ENCODE data around the gene PRSS35.
"Not testable (repeated sequence)": the region's sequence is repeated elsewhere in the genome, so short reads cannot be mapped to it uniquely, and the experiment has no call there.

PRSS35 gene

DNA sequence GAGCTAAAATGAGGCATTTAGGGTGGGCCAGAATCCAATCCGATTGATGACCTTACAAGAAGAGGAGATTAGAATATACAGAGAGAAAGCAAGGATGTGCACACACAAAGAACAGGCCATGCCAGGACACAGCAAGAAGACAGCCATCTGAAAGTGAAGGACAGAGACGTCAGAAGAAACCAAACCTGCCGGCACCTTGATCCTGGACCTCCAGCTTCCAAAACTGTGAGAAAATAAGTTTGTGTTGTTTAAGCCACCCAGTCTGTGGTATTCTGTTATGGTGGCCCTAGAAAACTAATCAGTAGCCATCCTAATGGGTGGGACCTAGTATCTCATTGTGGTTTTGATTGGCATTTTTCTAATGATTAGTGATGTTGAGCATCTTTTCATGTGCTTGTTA is 41.7 kb upstream of the PRSS35 start:
- in situ Hi-C loops (cut with HindIII; ENCODE audit: low sequenced_read_pairs), result no loop called here
- no peak overlapping the region for H3K4me3 ChIP-seq (ENCODE audit: low read depth, low read length)
- TF ChIP-seq CTCF (IDR thresholded peaks at IDR 0.05; ENCODE audit: low read depth, low read length), result no peak
- DNase-seq (ENCODE audit: low read depth, low spot score), result no peak

- no peak overlapping the region for H3K4me3 ChIP-seq (ENCODE audit: low read depth, low read length)
- no peak for DNase-seq (ENCODE audit: low read depth, low spot score)
- TF ChIP-seq CTCF (IDR thresholded peaks at IDR 0.05; ENCODE audit: low read depth, low read length), result no peak
- in situ Hi-C loops (cut with HindIII; ENCODE audit: low sequenced_read_pairs), result no loop called here
These were observed 39.6 kb upstream of the PRSS35 start for GRCh38 chr6:83472767-83473166.

DNA sequence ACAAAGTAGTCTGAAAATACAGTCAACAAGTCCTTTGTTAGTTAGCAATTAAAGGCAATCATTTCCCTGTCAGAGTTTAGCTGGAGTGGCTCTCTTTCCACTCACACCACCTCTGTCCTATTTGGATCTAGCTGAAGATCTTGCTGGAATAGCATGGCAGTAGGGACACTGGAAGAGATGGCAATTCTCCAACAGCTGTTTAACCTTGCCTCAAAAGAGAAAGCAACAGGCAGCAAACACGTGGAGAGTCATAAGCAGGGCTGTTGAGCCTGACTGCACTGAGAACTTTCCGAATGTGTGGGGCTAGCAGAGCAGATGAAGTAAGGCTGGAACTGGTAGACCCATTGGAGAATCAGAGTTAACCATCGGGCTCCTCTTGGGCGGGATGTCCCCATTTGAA is 38.0 kb upstream of the PRSS35 start:
- in situ Hi-C loops (cut with HindIII; ENCODE audit: low sequenced_read_pairs), result no loop called here
- DNase-seq (ENCODE audit: low read depth, low spot score), result peak; percentile 14
- no peak for TF ChIP-seq CTCF (IDR thresholded peaks at IDR 0.05; ENCODE audit: low read depth, low read length)

DNA sequence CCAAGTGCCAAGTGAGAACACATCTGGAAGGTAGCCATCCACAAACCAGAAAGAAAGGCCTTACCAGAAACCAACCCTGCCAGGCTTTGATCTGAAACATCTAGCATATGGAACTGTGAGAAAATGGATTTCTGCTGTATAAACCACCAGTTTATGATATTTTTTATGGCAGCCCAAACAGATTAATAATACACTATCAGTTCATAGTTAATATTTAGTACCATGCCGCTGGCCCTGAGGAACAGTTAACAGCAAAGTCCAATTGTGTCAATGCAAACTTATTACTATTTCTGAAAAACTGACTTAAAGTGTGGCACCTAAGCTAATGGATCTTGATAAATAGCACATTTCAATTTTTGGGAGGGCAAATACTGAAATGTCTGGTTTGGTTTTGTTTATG is 35.4 kb upstream of the PRSS35 start:
- no peak overlapping the region for H3K4me3 ChIP-seq (ENCODE audit: low read depth, low read length)
- no peak for DNase-seq (ENCODE audit: low read depth, low spot score)
- no peak for TF ChIP-seq CTCF (IDR thresholded peaks at IDR 0.05; ENCODE audit: low read depth, low read length)
- in situ Hi-C loops (cut with HindIII; ENCODE audit: low sequenced_read_pairs), result no loop called here

More for the DNA sequence above, 38.0 kb upstream of the PRSS35 start:
- H3K4me3 ChIP-seq (ENCODE audit: low read depth, low read length), result no peak overlapping the region

GRCh38 chr6:83479389-83479788 is 32.9 kb upstream of the PRSS35 start:
- DNase-seq (ENCODE audit: low read depth, low spot score), result no peak
- in situ Hi-C loops (cut with HindIII; ENCODE audit: low sequenced_read_pairs), result no loop called here
- TF ChIP-seq CTCF (IDR thresholded peaks at IDR 0.05; ENCODE audit: low read depth, low read length), result no peak
- H3K4me3 ChIP-seq (ENCODE audit: low read depth, low read length), result no peak overlapping the region

DNA sequence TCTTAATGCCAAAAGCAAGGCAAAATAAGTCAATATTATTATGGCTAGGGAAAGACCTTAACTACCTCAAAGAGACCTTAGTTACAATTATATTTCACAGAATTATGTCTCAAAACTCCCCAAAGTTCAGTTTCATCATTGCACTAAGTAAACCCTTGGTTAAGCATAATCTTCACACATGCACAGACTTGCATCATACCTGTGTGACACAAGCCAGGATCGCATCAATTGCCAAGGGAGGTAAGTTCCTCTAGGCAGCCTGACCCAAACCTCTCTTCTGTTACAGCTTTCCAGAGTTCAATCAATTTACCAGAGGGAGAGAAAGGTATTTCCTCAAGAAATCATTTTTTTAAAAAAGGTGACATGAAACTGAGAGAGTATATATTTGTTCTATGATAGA is 31.9 kb upstream of the PRSS35 start:
- TF ChIP-seq CTCF (IDR thresholded peaks at IDR 0.05; ENCODE audit: low read depth, low read length), result no peak
- in situ Hi-C loops (cut with HindIII; ENCODE audit: low sequenced_read_pairs), result no loop called here
- no peak overlapping the region for H3K4me3 ChIP-seq (ENCODE audit: low read depth, low read length)
- no peak for DNase-seq (ENCODE audit: low read depth, low spot score)

- DNase-seq (ENCODE audit: low read depth, low spot score); in situ Hi-C loops (cut with HindIII; ENCODE audit: low sequenced_read_pairs); H3K4me3 ChIP-seq (ENCODE audit: low read depth, low read length): not testable (repeated sequence)
These were observed 30.4 kb upstream of the PRSS35 start for GRCh38 chr6:83481938-83482337.
